HEK293T (cell line): ENCODE data around the gene ALDH16A1.

Experiments used
- BHLHE40 ChIP-seq: fragments of 450-650 bp; IDR thresholded peaks from 2 replicates; pipeline ENCODE4 v1.6.1; 2016; ENCODE audit warnings: mild to moderate bottlenecking, moderate library complexity, borderline replicate concordance
- SUZ12 ChIP-seq: fragments of 450-650 bp; IDR thresholded peaks from 2 replicates; pipeline ENCODE4 v1.6.1; 2016; ENCODE audit warnings: mild to moderate bottlenecking

- TF ChIP-seq BHLHE40 (no peak), SUZ12 (no peak)
Observed at GRCh38 chr19:49451430-49452181, 1.4 kb upstream of the ALDH16A1 start, which contains the start of gene PIH1D1.
